OCI-LY7 (cell line): ENCODE data around the gene CELF4.

ENCODE experiments used
- EZH2phosphoT487 ChIP-seq: fragments of 200-600 bp; sonication (generic); IDR thresholded peaks from 2 replicates; pipeline ENCODE4 v1.6.1; 2018; ENCODE audit warnings: low read depth, borderline replicate concordance, mild to moderate bottlenecking, mixed run types, antibody characterized with exemption, low read length, moderate library complexity, mixed read lengths
- TF ChIP-seq, protein P1 (sequence below): fragments of 200-600 bp; sonication (generic); conservative IDR thresholded peaks from 2 replicates; pipeline ENCODE4 v1.5.1; 2014; ENCODE audit warnings: mild to moderate bottlenecking, antibody characterized with exemption, low read length, moderate library complexity, mixed read lengths

DNA sequence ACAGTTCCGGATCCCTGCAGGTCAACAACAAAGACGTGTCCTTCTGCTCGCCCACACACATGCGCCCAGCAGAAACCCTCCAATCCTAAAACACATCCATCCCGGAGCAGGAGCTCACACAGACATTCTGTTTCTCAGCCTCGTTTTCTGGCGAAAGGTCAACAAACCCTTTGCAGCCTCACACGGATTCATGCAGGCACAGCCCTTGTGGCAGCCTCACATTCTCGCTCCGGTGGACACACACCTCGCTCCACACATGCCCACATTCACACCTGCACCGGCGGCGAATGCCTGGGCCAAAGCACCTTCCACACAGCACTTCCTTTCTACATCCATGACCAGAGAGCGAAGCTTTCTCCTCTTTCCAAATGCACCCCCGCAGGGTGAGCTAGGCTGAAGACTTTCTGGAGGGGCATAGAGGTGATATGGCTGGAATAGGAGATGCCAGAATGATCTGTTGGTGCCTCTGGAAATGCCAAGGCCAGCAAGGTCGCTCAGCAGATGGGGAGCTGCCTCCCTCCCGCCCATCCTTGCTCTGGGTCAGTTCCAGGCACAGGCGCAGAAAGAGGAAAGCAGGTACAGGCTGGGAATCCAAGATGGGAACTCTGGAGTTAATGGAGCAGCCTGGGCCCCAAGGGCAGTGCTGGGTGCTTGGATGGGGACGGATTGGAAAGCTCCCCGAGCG is 88.8 kb downstream of the CELF4 start:
- TF ChIP-seq, protein P1, sequence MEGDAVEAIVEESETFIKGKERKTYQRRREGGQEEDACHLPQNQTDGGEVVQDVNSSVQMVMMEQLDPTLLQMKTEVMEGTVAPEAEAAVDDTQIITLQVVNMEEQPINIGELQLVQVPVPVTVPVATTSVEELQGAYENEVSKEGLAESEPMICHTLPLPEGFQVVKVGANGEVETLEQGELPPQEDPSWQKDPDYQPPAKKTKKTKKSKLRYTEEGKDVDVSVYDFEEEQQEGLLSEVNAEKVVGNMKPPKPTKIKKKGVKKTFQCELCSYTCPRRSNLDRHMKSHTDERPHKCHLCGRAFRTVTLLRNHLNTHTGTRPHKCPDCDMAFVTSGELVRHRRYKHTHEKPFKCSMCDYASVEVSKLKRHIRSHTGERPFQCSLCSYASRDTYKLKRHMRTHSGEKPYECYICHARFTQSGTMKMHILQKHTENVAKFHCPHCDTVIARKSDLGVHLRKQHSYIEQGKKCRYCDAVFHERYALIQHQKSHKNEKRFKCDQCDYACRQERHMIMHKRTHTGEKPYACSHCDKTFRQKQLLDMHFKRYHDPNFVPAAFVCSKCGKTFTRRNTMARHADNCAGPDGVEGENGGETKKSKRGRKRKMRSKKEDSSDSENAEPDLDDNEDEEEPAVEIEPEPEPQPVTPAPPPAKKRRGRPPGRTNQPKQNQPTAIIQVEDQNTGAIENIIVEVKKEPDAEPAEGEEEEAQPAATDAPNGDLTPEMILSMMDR, result no peak
- TF ChIP-seq EZH2phosphoT487, result no peak
